ENCODE results near the gene MYOF. TPM values are rescaled to one million over a fixed set of nuclear protein-coding genes. Genes with fewer than 3 reads are reported as not detected.

MYOF gene
- total and polyA plus RNA-seq, 2 of the 8 experiments (the other 6 are each of a cell fraction or from before 2014, with no cell fraction given): 0.98 to 2.3 TPM

GRCh38 chr10:93319096-93319495, 163.0 kb downstream of the MYOF start:
- Histone ChIP-seq H3K4ac (replicated peaks; ENCODE audit: insufficient read length, low read depth, low read length) (no peak overlapping the region), H3K9ac (replicated peaks in 1 of 4; ENCODE audit: extremely low read depth in 1 of 4, low read depth in 3 of 4, low read length in 3 of 4) (no peak overlapping the region), H3K79me2 (ENCODE audit: control insufficient read depth in 1 of 2, insufficient read depth in 2 of 2, low read length in 2 of 2) (no peaks in the 10 kb centered on the region), H3K4me1 (replicated peaks in 1 of 4; ENCODE audit: control insufficient read depth in 3 of 4, insufficient read depth in 4 of 4, low read length in 3 of 4) (no peaks in the 10 kb centered on the region), H2BK15ac (ENCODE audit: low read length) (no peak overlapping the region), H3K9me3 (ENCODE audit: insufficient read depth in 2 of 2, low read depth in 1 of 2, low read length in 1 of 2) (no peaks in the 10 kb centered on the region), H3K14ac (ENCODE audit: insufficient read length) (no peak overlapping the region), H3K23me2 (ENCODE audit: low read depth, low read length) (no peaks in the 10 kb centered on the region), H2BK20ac (ENCODE audit: low read length) (no peak overlapping the region), H3K18ac (ENCODE audit: extremely low read depth, low read length) (no peak overlapping the region), H2AFZ (ENCODE audit: low read length) (no peak overlapping the region), H2BK120ac (replicated peaks; ENCODE audit: low read depth, low read length) (no peak overlapping the region), H4K91ac (replicated peaks; ENCODE audit: insufficient read length, low read length) (no peak overlapping the region), H2BK5ac (ENCODE audit: low read depth, low read length) (no peak overlapping the region), H2AK5ac (ENCODE audit: low read depth, low read length) (no peak overlapping the region), H4K5ac (ENCODE audit: insufficient read length, low read depth, low read length) (no peak overlapping the region), H3K56ac (replicated peaks; ENCODE audit: insufficient read length, low read depth, low read length) (no peak overlapping the region), H3K27ac (ENCODE audit: low read depth, low read length) (no peak overlapping the region), H4K20me1 (replicated peaks in 1 of 2; ENCODE audit: control insufficient read depth in 1 of 2, insufficient read depth in 2 of 2, low read length in 2 of 2) (no peaks in the 10 kb centered on the region), H2BK12ac (ENCODE audit: low read depth, low read length) (no peak overlapping the region), H3K79me1 (ENCODE audit: low read depth, low read length) (no peaks in the 10 kb centered on the region), H3K36me3 (ENCODE audit: control insufficient read depth in 2 of 4, insufficient read depth in 4 of 4, low read length in 3 of 4) (peaks cover 0 to 8% (median 0%) of the 10 kb centered on the region in 4 experiments; a peak in 2 of 8 replicates), H3K4me3 (ENCODE audit: extremely low read depth in 1 of 4, insufficient read depth in 2 of 4, low read depth in 3 of 4, low read length in 4 of 4) (no peak overlapping the region), H4K8ac (ENCODE audit: extremely low read depth, insufficient read depth, low read length) (no peak overlapping the region), H3K27me3 (replicated peaks in 1 of 4; ENCODE audit: control insufficient read depth in 3 of 4, extremely low read depth in 1 of 4, insufficient read depth in 3 of 4, low read length in 3 of 4) (no peaks in the 10 kb centered on the region), H3K23ac (ENCODE audit: insufficient read length) (no peak overlapping the region), H3K4me2 (ENCODE audit: insufficient read depth in 1 of 2, low read depth in 2 of 2, low read length in 2 of 2) (no peak overlapping the region)
- TF ChIP-seq ATF3 (IDR thresholded peaks at IDR 0.05; ENCODE audit: insufficient read depth, low read depth, low read length) (no peak), GABPA (IDR thresholded peaks at IDR 0.05; ENCODE audit: borderline replicate concordance, insufficient read depth, low read length) (no peak), JUN (IDR thresholded peaks at IDR 0.05; ENCODE audit: low read depth, low read length) (no peak), RNF2 (IDR thresholded peaks at IDR 0.05; ENCODE audit: borderline replicate concordance, low read depth, low read length, missing control alignments, poor library complexity, severe bottlenecking) (no peak)
- DNase-seq (ENCODE audit: low read depth in 1 of 2, low spot score in 2 of 2) (no peak), FAIRE-seq (no peak)
- ChIA-PET POLR2A (ENCODE audit: partially characterized antibody) (no interaction called here), CTCF (ENCODE audit: partially characterized antibody) (interaction anchor here (0.8 to 2.3 kb wide), 8 partner anchors 31 to 496 kb away, joined by 3 to 7 read pairs (median 3); no protein-coding TSS in a partner anchor)
- WGBS, 2 experiments (ENCODE audit: extremely low coverage in 1 of 2, insufficient coverage in 1 of 2, insufficient read length in 1 of 2, insufficient replicate concordance in 2 of 2, low coverage in 1 of 2, low lambda C conversion rate in 2 of 2, missing lambda C conversion rate in 1 of 2): 79% methylated on average over 4 of the region's 4 CpGs; no CpG with 5 or more reads in 1 of the 2 experiments
